Loucy (cell line): ENCODE results near the gene MYPOP.

Source experiments
- H2AFZ ChIP-seq: fragments of 200-600 bp; sonication (generic); 2 replicates; pipeline ENCODE4 v1.6.0; 2016; ENCODE audit warnings: antibody characterized with exemption, mild to moderate bottlenecking, low read length, moderate library complexity
- H3F3A ChIP-seq: fragments of 200-600 bp; 2 replicates; pipeline ENCODE4 v1.6.0; 2016; ENCODE audit warnings: antibody characterized with exemption, low read depth, mild to moderate bottlenecking
- H3K27me3 ChIP-seq: fragments of 200-600 bp; sonication (generic); 2 replicates; pipeline ENCODE4 v1.6.1; 2014; ENCODE audit warnings: low read length, mild to moderate bottlenecking; ENCODE audit not compliant: insufficient read depth, poor library complexity, severe bottlenecking
- H3K36me3 ChIP-seq: fragments of 200-600 bp; sonication (generic); 2 replicates; pipeline ENCODE4 v1.6.1; 2016; ENCODE audit warnings: low read length; ENCODE audit not compliant: insufficient read depth
- H3K4me1 ChIP-seq: fragments of 200-600 bp; sonication (generic); 2 replicates; pipeline ENCODE4 v1.5.1; 2014; ENCODE audit warnings: low read length, mild to moderate bottlenecking; ENCODE audit not compliant: insufficient read depth, poor library complexity, severe bottlenecking
- H3K4me2 ChIP-seq: fragments of 200-600 bp; sonication (generic); 2 replicates; pipeline ENCODE4 v1.6.0; 2014; ENCODE audit warnings: antibody characterized with exemption, low read length, low read depth, mild to moderate bottlenecking; ENCODE audit not compliant: poor library complexity, severe bottlenecking
- H3K4me3 ChIP-seq: fragments of 200-600 bp; sonication (generic); 2 replicates; pipeline ENCODE4 v1.5.1; 2014; ENCODE audit warnings: low read length, mild to moderate bottlenecking, mixed read lengths; ENCODE audit not compliant: poor library complexity, severe bottlenecking
- H3K79me2 ChIP-seq: fragments of 200-600 bp; sonication (generic); 2 replicates; pipeline ENCODE4 v1.6.1; 2014; ENCODE audit warnings: low read length; ENCODE audit not compliant: insufficient read depth
- H3K9ac ChIP-seq: fragments of 200-600 bp; sonication (generic); 2 replicates; pipeline ENCODE4 v1.6.0; 2014; ENCODE audit warnings: mild to moderate bottlenecking, low read depth, low read length, moderate library complexity; ENCODE audit not compliant: poor library complexity, severe bottlenecking
- H3K9me2 ChIP-seq: fragments of 200-600 bp; sonication (generic); replicated peaks from 2 replicates; pipeline ENCODE4 v1.6.1; 2016; ENCODE audit warnings: low read depth, low read length, mixed read lengths
- H3K9me3 ChIP-seq: fragments of 200-600 bp; sonication (generic); 2 replicates; pipeline ENCODE4 v1.6.1; 2014; ENCODE audit warnings: mild to moderate bottlenecking, antibody characterized with exemption, low read length, low read depth; ENCODE audit not compliant: insufficient read depth
- H4K20me1 ChIP-seq: fragments of 200-600 bp; sonication (generic); 2 replicates; pipeline ENCODE4 v1.6.0; 2014; ENCODE audit warnings: antibody characterized with exemption, low read length, mild to moderate bottlenecking; ENCODE audit not compliant: insufficient read depth, poor library complexity, severe bottlenecking
- CTCF ChIP-seq: fragments of 200-600 bp; sonication (generic); conservative IDR thresholded peaks from 2 replicates; pipeline ENCODE4 v1.5.1; 2014; ENCODE audit warnings: mild to moderate bottlenecking, antibody characterized with exemption, low read length
- EZH2phosphoT487 ChIP-seq: fragments of 200-600 bp; IDR thresholded peaks from 2 replicates; pipeline ENCODE4 v1.6.1; 2018; ENCODE audit warnings: antibody characterized with exemption, mild to moderate bottlenecking, moderate library complexity, borderline replicate concordance

The MYPOP gene

DNA sequence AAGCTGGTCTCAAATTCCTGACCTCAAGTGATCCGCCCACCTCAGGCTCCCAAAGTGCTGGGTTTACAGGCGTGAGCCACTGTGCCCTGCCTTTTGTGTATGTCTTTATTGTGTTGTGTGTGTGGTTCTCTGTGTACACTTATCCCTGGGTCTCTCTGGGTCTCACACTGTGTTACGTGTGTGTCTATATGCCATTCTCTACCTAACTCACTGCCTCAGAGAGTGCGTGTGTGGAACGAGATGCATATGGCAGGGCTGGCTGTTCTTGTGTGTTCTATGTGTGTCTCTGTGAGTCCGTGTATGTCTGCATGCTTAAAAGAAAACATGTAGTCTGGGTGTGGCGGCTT lies 27.8 kb downstream of the MYPOP start:
- Histone ChIP-seq H3K27me3 (no peaks in the 10 kb centered on the region), H4K20me1 (no peaks in the 10 kb centered on the region), H3K4me3 (no peak overlapping the region), H3K4me1 (peaks cover 20% of the 10 kb centered on the region), H3K4me2 (no peak overlapping the region), H3F3A (no peaks in the 10 kb centered on the region), H3K36me3 (no peaks in the 10 kb centered on the region), H2AFZ (no peak overlapping the region), H3K9ac (no peak overlapping the region), H3K9me2 (no peaks in the 10 kb centered on the region), H3K9me3 (no peaks in the 10 kb centered on the region), H3K79me2 (no peaks in the 10 kb centered on the region)
- TF ChIP-seq CTCF (no peak), EZH2phosphoT487 (no peak)

DNA sequence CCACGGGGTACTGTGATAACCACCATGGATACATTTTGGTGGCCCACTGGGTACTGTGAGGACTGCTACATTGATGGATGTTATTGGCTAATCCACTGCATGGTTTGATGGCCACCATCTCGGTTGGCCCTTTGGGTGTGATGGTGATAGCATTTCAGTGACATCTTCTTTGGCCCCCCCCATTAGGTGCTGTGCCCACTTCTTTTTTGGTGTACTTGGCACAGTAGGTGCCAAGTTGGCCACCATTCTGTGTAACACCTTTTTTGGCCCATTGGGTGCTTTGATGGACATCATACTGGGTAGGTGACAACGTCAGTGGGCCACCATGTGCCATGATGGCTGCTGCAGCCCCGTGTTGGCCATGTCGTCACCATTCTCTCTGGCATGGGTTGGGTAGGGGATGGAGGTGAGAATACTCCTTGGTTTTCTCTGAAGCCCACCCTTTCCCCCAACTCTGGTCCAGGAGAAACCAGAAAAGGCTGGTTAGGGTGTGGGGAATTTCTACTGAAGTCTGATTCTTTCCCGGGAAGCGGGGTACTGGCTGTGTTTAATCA lies 29.1 kb downstream of the MYPOP start:
- Histone ChIP-seq H3K79me2 (no peaks in the 10 kb centered on the region), H2AFZ (no peak overlapping the region), H3K36me3 (no peaks in the 10 kb centered on the region), H3F3A (no peaks in the 10 kb centered on the region), H3K4me3 (no peak overlapping the region), H3K9me2 (no peaks in the 10 kb centered on the region), H4K20me1 (no peaks in the 10 kb centered on the region), H3K4me2 (no peak overlapping the region), H3K9ac (no peak overlapping the region), H3K4me1 (peaks cover 17% of the 10 kb centered on the region), H3K9me3 (no peaks in the 10 kb centered on the region), H3K27me3 (no peaks in the 10 kb centered on the region)
- TF ChIP-seq CTCF (no peak), EZH2phosphoT487 (no peak)

- no peak for TF ChIP-seq EZH2phosphoT487
- TF ChIP-seq CTCF = no peak
- Histone ChIP-seq H3K9me2 (no peaks in the 10 kb centered on the region), H3K79me2 (no peaks in the 10 kb centered on the region), H3K9me3 (no peaks in the 10 kb centered on the region), H3K4me3 (no peak overlapping the region), H3K27me3 (no peaks in the 10 kb centered on the region), H4K20me1 (no peaks in the 10 kb centered on the region), H3K4me1 (peaks cover 13% of the 10 kb centered on the region), H3K36me3 (no peaks in the 10 kb centered on the region), H3F3A (no peaks in the 10 kb centered on the region), H3K9ac (no peak overlapping the region), H3K4me2 (no peak overlapping the region), H2AFZ (no peak overlapping the region)
Measured at GRCh38 chr19:45872095-45872919, 30.1 kb downstream of the MYPOP start.
